Tibial nerve (tissue), 4 donors: ENCODE results near the gene SLC9A9. TPM values are rescaled to one million over a fixed set of nuclear protein-coding genes. Genes with fewer than 3 reads are reported as not detected.
A peak's percentile ranks its signal among the peaks of the same experiment; 100 is the strongest.

ENCODE experiments used
- DNase-seq, 2 donors: peaks; one replicate each; pipeline ENCODE4 v3.0.0-alpha.2; 2019; ENCODE audit warnings: low spot score in 2 of 2
- H3K27ac ChIP-seq, 4 donors: fragments of 200-600 bp; sonication (generic) in 3 of 4; one replicate each; pipeline ENCODE4 v1.5.1; 2017 to 2019; ENCODE audit warnings: mild to moderate bottlenecking in 1 of 4
- H3K27me3 ChIP-seq, 2 donors: fragments of 200-600 bp; sonication (generic) in 1 of 2; one replicate each; pipeline versions ENCODE4 v1.5.1 to v1.6.0; 2017 to 2019
- H3K36me3 ChIP-seq, 3 donors: fragments of 200-600 bp; sonication (generic); one replicate each; pipeline ENCODE4 v1.5.1; 2018 to 2019
- H3K4me1 ChIP-seq, 4 donors: fragments of 200-600 bp; sonication (generic) in 3 of 4; one replicate each; pipeline ENCODE4 v1.5.1; 2017 to 2019
- H3K4me3 ChIP-seq, 4 donors: fragments of 200-600 bp; sonication (generic) in 3 of 4; one replicate each; pipeline ENCODE4 v1.5.1; 2017 to 2019; ENCODE audit warnings: mild to moderate bottlenecking in 1 of 4, moderate library complexity in 1 of 4
- H3K9me3 ChIP-seq, 4 donors: fragments of 200-600 bp; sonication (generic) in 3 of 4; one replicate each; pipeline ENCODE4 v1.5.1; 2017 to 2019
- EP300 ChIP-seq, 2 donors: sonication (generic); formaldehyde crosslinking; IDR thresholded peaks; one replicate each; pipeline ENCODE4 v1.6.1; 2017; ENCODE audit warnings: antibody characterized with exemption in 2 of 2, mild to moderate bottlenecking in 1 of 2
- POLR2A ChIP-seq, 2 donors: fragments of 450-650 bp; IDR thresholded peaks; one replicate each; pipeline ENCODE4 v1.6.1; 2017; ENCODE audit warnings: antibody characterized with exemption in 2 of 2, mild to moderate bottlenecking in 2 of 2, moderate library complexity in 2 of 2
- whole genome bisulfite sequencing, 2 donors: methylation state at CpG; one replicate each; pipeline ENCODE4 v1.1.5; 2018; 5-methylcytosine and 5-hydroxymethylcytosine counted together
- total RNA-seq, 4 donors: library from RNA; depleted of rRNA; stranded (reverse); fragments of >200 nt; gene quantifications; one replicate each; pipeline ENCODE4 v1.1.0, GENCODE V29; 2016
- TF ChIP-seq, protein P1 (sequence below), 5 experiments: fragments of 200-600 bp in 3 of 5; fragments of 450-650 bp in 2 of 5; sonication (generic) in 3 of 5; IDR thresholded peaks; one replicate each; pipeline ENCODE4 v1.5.1; 2016 to 2019; ENCODE audit warnings: antibody characterized with exemption in 5 of 5, mild to moderate bottlenecking in 3 of 5, moderate library complexity in 2 of 5

The SLC9A9 gene
- total RNA-seq, 4 donors from 2014 or later = 7.6 to 11.1 (median 9.2) TPM

DNA sequence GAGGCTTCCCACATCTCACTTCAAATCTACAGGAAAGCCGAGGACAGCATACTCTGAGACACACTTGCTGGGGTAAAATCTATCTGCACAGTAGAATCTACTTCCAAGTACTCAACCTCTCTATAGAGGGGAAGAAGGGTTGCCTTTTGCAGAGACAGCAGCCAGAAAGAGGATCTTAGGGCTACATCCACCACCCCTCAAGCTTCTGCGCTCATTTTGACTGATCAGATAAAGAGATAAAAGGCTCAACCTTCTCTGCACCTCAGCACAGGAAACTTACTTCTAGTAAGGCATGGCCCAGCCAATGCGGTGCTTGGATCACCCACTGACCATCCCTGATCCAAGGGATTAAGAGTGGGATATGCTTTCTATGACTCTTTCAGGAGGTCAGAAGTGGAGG lies 6.9 kb upstream of the SLC9A9 start:
- WGBS, 2 donors = 87 to 89% methylated on average over 3 of the region's 3 CpGs
- H3K4me1 ChIP-seq = no peaks in the 10 kb centered on the region
- no peak for DNase-seq
- no peak overlapping the region for H3K27ac ChIP-seq
- TF ChIP-seq POLR2A (IDR thresholded peaks at IDR 0.05) = no peak
- TF ChIP-seq EP300 (IDR thresholded peaks at IDR 0.05) = no peak
- TF ChIP-seq, protein P1, sequence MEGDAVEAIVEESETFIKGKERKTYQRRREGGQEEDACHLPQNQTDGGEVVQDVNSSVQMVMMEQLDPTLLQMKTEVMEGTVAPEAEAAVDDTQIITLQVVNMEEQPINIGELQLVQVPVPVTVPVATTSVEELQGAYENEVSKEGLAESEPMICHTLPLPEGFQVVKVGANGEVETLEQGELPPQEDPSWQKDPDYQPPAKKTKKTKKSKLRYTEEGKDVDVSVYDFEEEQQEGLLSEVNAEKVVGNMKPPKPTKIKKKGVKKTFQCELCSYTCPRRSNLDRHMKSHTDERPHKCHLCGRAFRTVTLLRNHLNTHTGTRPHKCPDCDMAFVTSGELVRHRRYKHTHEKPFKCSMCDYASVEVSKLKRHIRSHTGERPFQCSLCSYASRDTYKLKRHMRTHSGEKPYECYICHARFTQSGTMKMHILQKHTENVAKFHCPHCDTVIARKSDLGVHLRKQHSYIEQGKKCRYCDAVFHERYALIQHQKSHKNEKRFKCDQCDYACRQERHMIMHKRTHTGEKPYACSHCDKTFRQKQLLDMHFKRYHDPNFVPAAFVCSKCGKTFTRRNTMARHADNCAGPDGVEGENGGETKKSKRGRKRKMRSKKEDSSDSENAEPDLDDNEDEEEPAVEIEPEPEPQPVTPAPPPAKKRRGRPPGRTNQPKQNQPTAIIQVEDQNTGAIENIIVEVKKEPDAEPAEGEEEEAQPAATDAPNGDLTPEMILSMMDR (IDR thresholded peaks at IDR 0.05) = no peak
- no peaks in the 10 kb centered on the region for H3K27me3 ChIP-seq
- no peaks in the 10 kb centered on the region for H3K36me3 ChIP-seq
- no peak overlapping the region for H3K4me3 ChIP-seq
- no peaks in the 10 kb centered on the region for H3K9me3 ChIP-seq

DNA sequence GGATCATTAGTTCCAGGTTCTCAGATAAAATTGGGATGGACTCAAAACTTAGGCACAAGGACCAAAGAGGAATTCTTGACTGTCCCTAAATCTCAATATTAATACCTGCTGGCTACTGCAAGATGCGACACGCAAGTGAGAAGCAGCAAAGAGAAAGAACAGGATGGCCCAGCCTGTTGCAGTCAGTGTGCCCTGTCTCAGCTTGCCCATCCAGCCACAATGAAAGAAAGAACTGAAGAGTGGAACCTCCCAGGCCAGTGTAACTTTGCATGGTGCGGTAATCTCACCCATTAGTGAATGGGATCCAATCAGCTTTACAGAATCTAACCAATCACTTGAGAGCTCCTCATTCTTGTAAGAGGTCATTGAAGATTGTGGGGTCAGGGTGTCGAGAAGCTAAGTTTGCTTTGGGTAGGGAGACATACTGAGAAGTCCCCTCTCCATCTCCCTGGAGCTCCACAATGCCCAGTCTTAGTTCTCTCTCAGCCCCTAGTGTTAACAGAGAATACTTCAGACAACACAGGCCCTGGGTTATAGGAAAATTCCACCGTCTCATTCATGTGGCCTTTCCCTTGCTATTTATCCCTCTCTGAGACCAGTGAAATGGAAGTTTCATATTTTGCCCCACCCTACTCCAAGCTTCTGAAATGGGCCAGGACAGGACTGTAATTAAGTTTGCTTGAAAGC lies 3.2 kb upstream of the SLC9A9 start:
- no peak overlapping the region for H3K4me3 ChIP-seq
- peaks cover 0 to 16% (median 2%) of the 10 kb centered on the region in 4 donors for H3K4me1 ChIP-seq
- H3K36me3 ChIP-seq = no peaks in the 10 kb centered on the region
- 79 to 82% methylated on average over 5 of the region's 5 CpGs for WGBS, 2 donors
- TF ChIP-seq POLR2A (IDR thresholded peaks at IDR 0.05) = no peak
- no peak for TF ChIP-seq EP300 (IDR thresholded peaks at IDR 0.05)
- TF ChIP-seq, protein P1 (IDR thresholded peaks at IDR 0.05) = no peak
- H3K27me3 ChIP-seq = no peaks in the 10 kb centered on the region
- no peak overlapping the region for H3K27ac ChIP-seq
- no peaks in the 10 kb centered on the region for H3K9me3 ChIP-seq
- no peak for DNase-seq

DNA sequence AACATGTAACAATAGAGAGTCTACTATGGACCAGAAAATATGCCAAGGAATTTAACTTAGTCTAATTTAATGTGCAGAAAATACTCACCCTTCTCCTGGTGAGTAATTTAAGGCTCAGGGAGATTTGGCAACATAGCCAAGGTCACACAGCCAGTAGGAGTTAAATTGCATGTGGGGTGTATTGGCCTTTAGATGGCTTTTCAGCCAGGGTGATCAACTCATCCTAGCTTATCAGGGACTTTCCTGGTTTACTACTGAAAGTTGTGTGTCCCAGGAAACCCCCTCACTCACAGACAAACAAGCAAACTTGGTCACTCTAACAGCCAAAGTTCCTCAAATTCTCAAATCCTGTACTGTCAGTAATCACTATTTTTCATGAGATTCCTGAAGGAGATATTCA lies 2.6 kb upstream of the SLC9A9 start:
- Histone ChIP-seq H3K27ac (no peak overlapping the region), H3K4me1 (peaks cover 0 to 16% (median 2%) of the 10 kb centered on the region in 4 donors), H3K27me3 (no peaks in the 10 kb centered on the region), H3K36me3 (no peaks in the 10 kb centered on the region), H3K9me3 (no peaks in the 10 kb centered on the region), H3K4me3 (no peak overlapping the region)
- DNase-seq = no peak
- TF ChIP-seq EP300 (IDR thresholded peaks at IDR 0.05) = no peak
- TF ChIP-seq, protein P1 (IDR thresholded peaks at IDR 0.05) = no peak
- TF ChIP-seq POLR2A (IDR thresholded peaks at IDR 0.05) = no peak

DNA sequence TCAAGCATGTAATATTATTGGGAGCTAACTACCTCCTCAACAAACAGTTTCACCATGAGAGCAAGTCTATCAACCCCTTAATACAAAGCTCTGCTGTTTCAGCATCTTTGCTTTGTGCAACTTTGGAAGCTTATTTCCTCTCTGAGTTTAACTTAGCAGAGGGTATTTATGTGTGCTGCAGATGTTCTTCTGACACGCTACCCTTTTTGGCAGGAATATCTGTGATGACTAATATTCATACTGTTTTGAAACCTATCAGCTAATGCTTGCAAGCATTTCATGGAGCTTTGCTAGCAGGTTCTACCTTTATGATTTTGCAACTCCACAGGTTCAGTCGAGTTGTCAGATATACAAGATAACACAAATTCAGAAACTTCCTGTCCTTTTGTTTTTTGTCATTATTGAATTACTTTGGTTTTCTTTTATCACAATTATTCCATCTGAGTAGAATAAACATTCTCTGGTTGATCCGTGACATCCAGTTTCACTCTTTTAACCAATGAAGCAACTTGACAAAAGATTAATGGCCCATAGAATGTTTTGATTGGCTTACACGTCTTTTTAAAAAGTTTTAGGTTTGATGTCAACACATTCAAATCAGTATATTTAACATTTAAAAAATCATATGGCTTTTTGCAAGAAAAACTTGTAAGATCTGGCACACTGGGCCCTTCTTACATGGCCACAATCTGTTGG lies 1.7 kb upstream of the SLC9A9 start:
- H3K9me3 ChIP-seq = no peaks in the 10 kb centered on the region
- H3K4me1 ChIP-seq = peaks cover 0 to 16% (median 2%) of the 10 kb centered on the region in 4 donors
- no peak for TF ChIP-seq POLR2A (IDR thresholded peaks at IDR 0.05)
- TF ChIP-seq, protein P1 (IDR thresholded peaks at IDR 0.05) = no peak
- peak in 1 of 2 donors; percentile 64 for TF ChIP-seq EP300 (IDR thresholded peaks at IDR 0.05)
- no peak overlapping the region for H3K4me3 ChIP-seq
- no peaks in the 10 kb centered on the region for H3K36me3 ChIP-seq
- no peaks in the 10 kb centered on the region for H3K27me3 ChIP-seq
- DNase-seq = peak in 1 of 2 donors; percentile 20
- WGBS, 2 donors = 43 to 44% methylated on average over 4 of the region's 4 CpGs
- H3K27ac ChIP-seq = no peak overlapping the region

DNA sequence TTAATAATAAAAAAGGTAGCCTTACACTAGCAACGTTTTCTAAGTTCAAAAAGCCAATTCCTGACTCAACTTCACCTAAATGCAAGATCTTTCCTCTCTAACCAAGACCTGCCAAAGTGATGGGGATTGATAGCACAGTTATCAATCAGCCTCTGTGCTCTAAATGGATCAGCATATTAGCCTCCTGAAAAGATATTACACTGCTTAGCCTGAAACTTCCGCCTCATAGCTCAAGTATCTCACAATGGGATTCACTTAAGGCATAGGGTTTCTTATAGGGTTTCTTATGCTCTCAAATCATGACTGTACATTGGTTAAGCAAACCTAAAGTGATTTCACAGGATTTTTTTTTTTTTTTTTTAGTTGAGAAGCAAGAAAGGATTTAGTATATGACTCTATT lies 436 bp upstream of the SLC9A9 start:
- peaks cover 0 to 16% (median 2%) of the 10 kb centered on the region in 4 donors for H3K4me1 ChIP-seq
- DNase-seq = no peak
- H3K27me3 ChIP-seq = no peaks in the 10 kb centered on the region
- H3K9me3 ChIP-seq = no peaks in the 10 kb centered on the region
- 52% methylated on average over 2 of the region's 2 CpGs for WGBS, 2 donors
- TF ChIP-seq, protein P1 (IDR thresholded peaks at IDR 0.05) = no peak
- TF ChIP-seq EP300 (IDR thresholded peaks at IDR 0.05) = no peak
- TF ChIP-seq POLR2A (IDR thresholded peaks at IDR 0.05) = no peak
- peak overlapping the region in 3 of 4 donors; percentile 47 to 63 (median 58) for H3K4me3 ChIP-seq
- H3K36me3 ChIP-seq = no peaks in the 10 kb centered on the region
- peak overlapping the region in 3 of 4 donors; percentile 59 to 80 (median 69) for H3K27ac ChIP-seq
